ENCODE data around the gene XXYLT1. TPM values are rescaled to one million over a fixed set of nuclear protein-coding genes. Genes with fewer than 3 reads are reported as not detected.

XXYLT1 gene
- total and polyA plus RNA-seq, 2 of the 8 experiments (the other 6 are each of a cell fraction or from before 2014, with no cell fraction given), result 18.9 to 23.8 TPM

- peak overlapping the region; percentile 82; the same call in 1 of the 2 replicates for H2AK5ac ChIP-seq (ENCODE audit: low read depth, low read length)
- no peak overlapping the region for H3K23ac ChIP-seq (ENCODE audit: insufficient read length)
- no peak overlapping the region for H4K5ac ChIP-seq (ENCODE audit: insufficient read length, low read depth, low read length)
- H3K4me3 ChIP-seq (ENCODE audit: extremely low read depth in 1 of 4, insufficient read depth in 2 of 4, low read depth in 3 of 4, low read length in 4 of 4), result peak overlapping the region in 1 of 4 experiments; percentile 36; a peak in 1 of 8 replicates
- FAIRE-seq (no peak), DNase-seq (ENCODE audit: low read depth in 1 of 2, low spot score in 2 of 2) (no peak)
- no peaks in the 10 kb centered on the region for H3K27me3 ChIP-seq (replicated peaks in 1 of 4; ENCODE audit: control insufficient read depth in 3 of 4, extremely low read depth in 1 of 4, insufficient read depth in 3 of 4, low read length in 3 of 4)
- H4K8ac ChIP-seq (ENCODE audit: extremely low read depth, insufficient read depth, low read length), result no peak overlapping the region
- peaks cover 2% of the 10 kb centered on the region; the same call in 1 of the 2 replicates for H3K79me1 ChIP-seq (ENCODE audit: low read depth, low read length)
- H2BK120ac ChIP-seq (replicated peaks; ENCODE audit: low read depth, low read length), result no peak overlapping the region
- H2BK20ac ChIP-seq (ENCODE audit: low read length), result 0 out of 2 replicates have a peak overlapping the region, but pooled peaks have one; percentile 18
- H3K23me2 ChIP-seq (ENCODE audit: low read depth, low read length), result no peaks in the 10 kb centered on the region
- H3K9ac ChIP-seq (replicated peaks in 1 of 4; ENCODE audit: extremely low read depth in 1 of 4, low read depth in 3 of 4, low read length in 3 of 4), result no peak overlapping the region; a peak in 1 of 7 replicates
- H3K4me2 ChIP-seq (ENCODE audit: insufficient read depth in 1 of 2, low read depth in 2 of 2, low read length in 2 of 2), result peak overlapping the region; percentile 56 to 59; a peak in 3 of 4 replicates
- no peak overlapping the region for H2AFZ ChIP-seq (ENCODE audit: low read length)
- H3K79me2 ChIP-seq (ENCODE audit: control insufficient read depth in 1 of 2, insufficient read depth in 2 of 2, low read length in 2 of 2), result peaks cover 0 to 16% of the 10 kb centered on the region in 2 experiments; a peak in 1 of 4 replicates
- H3K36me3 ChIP-seq (ENCODE audit: control insufficient read depth in 2 of 4, insufficient read depth in 4 of 4, low read length in 3 of 4), result no peaks in the 10 kb centered on the region
- 92% methylated on average over 1 of the region's 2 CpGs; no CpG with 5 or more reads in 1 of the 2 experiments for WGBS, 2 experiments (ENCODE audit: extremely low coverage in 1 of 2, insufficient coverage in 1 of 2, insufficient read length in 1 of 2, insufficient replicate concordance in 2 of 2, low coverage in 1 of 2, low lambda C conversion rate in 2 of 2, missing lambda C conversion rate in 1 of 2)
- ChIA-PET CTCF (ENCODE audit: partially characterized antibody) (interaction anchor here (0.8 to 5.3 kb wide), 12 partner anchors 9 to 449 kb away, joined by 3 to 31 read pairs (median 6); partner anchors contain the start of genes LSG1 and XXYLT1), POLR2A (ENCODE audit: partially characterized antibody) (no interaction called here)
- no peak overlapping the region for H3K14ac ChIP-seq (ENCODE audit: insufficient read length)
- no peak overlapping the region for H3K56ac ChIP-seq (replicated peaks; ENCODE audit: insufficient read length, low read depth, low read length)
- H2BK15ac ChIP-seq (ENCODE audit: low read length), result 0 out of 2 replicates have a peak overlapping the region, but pooled peaks have one; percentile 46
- H3K9me3 ChIP-seq (ENCODE audit: insufficient read depth in 2 of 2, low read depth in 1 of 2, low read length in 1 of 2), result no peaks in the 10 kb centered on the region
- H3K4me1 ChIP-seq (replicated peaks in 1 of 4; ENCODE audit: control insufficient read depth in 3 of 4, insufficient read depth in 4 of 4, low read length in 3 of 4), result peaks cover 9 to 21% (median 13%) of the 10 kb centered on the region in 4 experiments
- peak overlapping the region; percentile 60; the same call in 1 of the 2 replicates for H2BK5ac ChIP-seq (ENCODE audit: low read depth, low read length)
- H3K4ac ChIP-seq (replicated peaks; ENCODE audit: insufficient read length, low read depth, low read length), result no peak overlapping the region
- peak overlapping the region; percentile 53; the same call in 1 of the 2 replicates for H2BK12ac ChIP-seq (ENCODE audit: low read depth, low read length)
- H3K18ac ChIP-seq (ENCODE audit: extremely low read depth, low read length), result 0 out of 2 replicates have a peak overlapping the region, but pooled peaks have one; percentile 28
- H3K27ac ChIP-seq (ENCODE audit: low read depth, low read length), result no peak overlapping the region
- peaks cover 1 to 4% of the 10 kb centered on the region in 2 experiments for H4K20me1 ChIP-seq (replicated peaks in 1 of 2; ENCODE audit: control insufficient read depth in 1 of 2, insufficient read depth in 2 of 2, low read length in 2 of 2)
- no peak overlapping the region for H4K91ac ChIP-seq (replicated peaks; ENCODE audit: insufficient read length, low read length)
- TF ChIP-seq CHD2 (IDR thresholded peaks at IDR 0.05; ENCODE audit: low read length) (no peak), KDM1A (IDR thresholded peaks at IDR 0.05; ENCODE audit: borderline replicate concordance, low read length) (peak; percentile 90)
Measured at GRCh38 chr3:195120267-195120601, 150.7 kb downstream of the XXYLT1 start.
